Fibroblast of lung (primary cell): Measurements from ENCODE around the gene SHISA8. TPM values are rescaled to one million over a fixed set of nuclear protein-coding genes. Genes with fewer than 3 reads are reported as not detected.

Experiments used
- DNase-seq, 2 donors: peaks; one replicate each; pipeline versions ENCODE4 v3.0.0 to v3.0.0-alpha.2; 2010; ENCODE audit warnings: low read depth in 2 of 2
- H2AFZ ChIP-seq: 2 replicates; pipeline ENCODE4 v1.5.1; 2012; ENCODE audit warnings: low read length, control low read depth, inconsistent platforms
- H3K27ac ChIP-seq: 2 replicates; pipeline ENCODE4 v1.5.1; 2011; ENCODE audit warnings: low read length, control low read depth; ENCODE audit not compliant: insufficient read depth
- H3K27me3 ChIP-seq: 2 replicates; pipeline ENCODE4 v1.5.1; 2011; ENCODE audit warnings: mild to moderate bottlenecking, low read length; ENCODE audit not compliant: control insufficient read depth, insufficient read depth
- H3K36me3 ChIP-seq: 2 replicates; pipeline ENCODE4 v1.5.1; 2011; ENCODE audit warnings: low read length; ENCODE audit not compliant: control insufficient read depth, insufficient read depth
- H3K4me1 ChIP-seq: 2 replicates; pipeline ENCODE4 v1.5.1; 2011; ENCODE audit warnings: low read length; ENCODE audit not compliant: control insufficient read depth, insufficient read depth; ENCODE audit errors: extremely low read depth
- H3K4me2 ChIP-seq: 2 replicates; pipeline ENCODE4 v1.5.1; 2011; ENCODE audit warnings: low read length, control low read depth; ENCODE audit not compliant: insufficient read depth; ENCODE audit errors: extremely low read depth
- H3K4me3 ChIP-seq, 4 experiments: fragments of 200-600 bp in 1 of 4; sonication (generic) in 1 of 4; replicated peaks in 1 of 4; 2 replicates each; pipeline ENCODE4 v1.5.1; 2011 to 2016; ENCODE audit warnings: low read length in 4 of 4, low read depth in 3 of 4, mild to moderate bottlenecking in 3 of 4, control low read depth in 2 of 4, inconsistent platforms in 1 of 4, mixed read lengths in 1 of 4; ENCODE audit not compliant: insufficient read depth in 1 of 4; ENCODE audit errors: control extremely low read depth in 1 of 4
- H3K79me2 ChIP-seq: 2 replicates; pipeline ENCODE4 v1.5.1; 2012; ENCODE audit warnings: mild to moderate bottlenecking, low read length, inconsistent platforms; ENCODE audit not compliant: control insufficient read depth, insufficient read depth
- H3K9ac ChIP-seq: 2 replicates; pipeline ENCODE4 v1.5.1; 2011; ENCODE audit warnings: mild to moderate bottlenecking, low read length, control low read depth; ENCODE audit not compliant: insufficient read depth
- H3K9me3 ChIP-seq: 2 replicates; pipeline ENCODE4 v1.5.1; 2012; ENCODE audit warnings: low read depth, low read length; ENCODE audit not compliant: control insufficient read depth, insufficient read depth
- H4K20me1 ChIP-seq: 2 replicates; pipeline ENCODE4 v1.5.1; 2011; ENCODE audit warnings: low read length; ENCODE audit not compliant: control insufficient read depth, insufficient read depth; ENCODE audit errors: extremely low read depth
- EZH2 ChIP-seq: IDR thresholded peaks from 2 replicates; pipeline ENCODE4 v1.5.1; 2012; ENCODE audit warnings: low read length, control low read depth, mild to moderate bottlenecking; ENCODE audit errors: missing control alignments
- polyA plus RNA-seq, 2 donors: library from polyadenylated mRNA; depleted of rRNA in 1 of 2; stranded (reverse) in 1 of 2; unstranded in 1 of 2; fragments of >200 nt; gene quantifications; 2 replicates each; pipeline ENCODE4 v1.2.1, GENCODE V29; 2011 to 2012; ENCODE audit warnings: missing spikeins in 1 of 2
- total RNA-seq: library from RNA; depleted of rRNA; stranded (reverse); fragments of >200 nt; gene quantifications from 2 replicates; pipeline ENCODE4 v1.2.1, GENCODE V29; 2014
- TF ChIP-seq, protein P1 (sequence below), 2 donors: IDR thresholded peaks in 1 of 2; conservative IDR thresholded peaks in 1 of 2; 1 replicate in 1 of 2; 2 replicates in 1 of 2; pipeline ENCODE4 v1.5.1; 2011 to 2012; ENCODE audit warnings: low read length in 2 of 2, control low read depth in 1 of 2, inconsistent platforms in 1 of 2, low read depth in 1 of 2, mild to moderate bottlenecking in 1 of 2

Gene SHISA8
- total and polyA plus RNA-seq, 2 donors (not counting 1 experiment from before 2014, with no cell fraction given): not detected

DNA sequence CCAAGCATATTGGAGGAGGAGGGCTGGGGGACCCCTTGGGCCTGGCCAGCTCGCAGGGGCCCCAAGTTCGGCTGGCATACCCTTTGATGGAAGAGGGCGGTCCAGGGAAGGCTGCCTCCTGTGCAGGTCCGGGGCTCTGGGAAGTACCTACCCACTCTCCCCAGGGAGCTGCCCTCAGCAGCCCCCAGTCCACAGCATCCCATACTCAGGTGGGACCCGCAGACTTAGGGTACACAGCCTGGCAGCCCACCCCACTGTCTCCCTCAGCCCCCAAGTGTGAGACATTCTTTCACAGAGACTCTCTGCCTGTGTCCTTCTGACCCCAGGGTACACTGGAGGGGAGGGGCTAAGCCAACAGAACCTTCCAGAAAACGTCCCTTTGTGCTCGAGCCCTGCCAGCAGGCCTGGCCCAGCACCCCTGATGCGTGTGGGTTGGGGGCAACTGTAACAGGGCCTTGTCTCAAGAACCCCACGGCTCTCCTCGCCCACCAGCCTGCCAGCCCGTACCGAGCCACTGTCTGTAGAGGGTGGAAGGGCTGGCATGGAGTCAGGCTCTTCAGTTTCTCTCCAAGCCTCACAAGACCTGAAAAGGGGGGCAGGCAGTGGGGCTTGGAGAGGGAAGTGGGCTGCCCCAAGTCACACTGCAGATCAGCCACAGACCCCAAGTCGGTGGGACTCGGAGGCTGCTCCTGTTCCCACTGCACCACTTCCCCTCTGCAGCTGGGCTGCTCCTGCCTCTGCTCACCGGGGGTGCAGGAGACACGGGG, 18.7 kb upstream of the SHISA8 start:
- H4K20me1 ChIP-seq: no peaks in the 10 kb centered on the region
- no peak overlapping the region for H3K9ac ChIP-seq
- no peaks in the 10 kb centered on the region for H3K9me3 ChIP-seq
- no peak overlapping the region for H3K4me2 ChIP-seq
- H3K36me3 ChIP-seq: peaks cover 2% of the 10 kb centered on the region
- H3K27me3 ChIP-seq: no peaks in the 10 kb centered on the region
- H3K79me2 ChIP-seq: no peaks in the 10 kb centered on the region
- no peak for DNase-seq
- H3K4me1 ChIP-seq: no peaks in the 10 kb centered on the region
- no peak overlapping the region for H3K27ac ChIP-seq
- no peak overlapping the region for H2AFZ ChIP-seq
- no peak overlapping the region for H3K4me3 ChIP-seq
- TF ChIP-seq, protein P1, sequence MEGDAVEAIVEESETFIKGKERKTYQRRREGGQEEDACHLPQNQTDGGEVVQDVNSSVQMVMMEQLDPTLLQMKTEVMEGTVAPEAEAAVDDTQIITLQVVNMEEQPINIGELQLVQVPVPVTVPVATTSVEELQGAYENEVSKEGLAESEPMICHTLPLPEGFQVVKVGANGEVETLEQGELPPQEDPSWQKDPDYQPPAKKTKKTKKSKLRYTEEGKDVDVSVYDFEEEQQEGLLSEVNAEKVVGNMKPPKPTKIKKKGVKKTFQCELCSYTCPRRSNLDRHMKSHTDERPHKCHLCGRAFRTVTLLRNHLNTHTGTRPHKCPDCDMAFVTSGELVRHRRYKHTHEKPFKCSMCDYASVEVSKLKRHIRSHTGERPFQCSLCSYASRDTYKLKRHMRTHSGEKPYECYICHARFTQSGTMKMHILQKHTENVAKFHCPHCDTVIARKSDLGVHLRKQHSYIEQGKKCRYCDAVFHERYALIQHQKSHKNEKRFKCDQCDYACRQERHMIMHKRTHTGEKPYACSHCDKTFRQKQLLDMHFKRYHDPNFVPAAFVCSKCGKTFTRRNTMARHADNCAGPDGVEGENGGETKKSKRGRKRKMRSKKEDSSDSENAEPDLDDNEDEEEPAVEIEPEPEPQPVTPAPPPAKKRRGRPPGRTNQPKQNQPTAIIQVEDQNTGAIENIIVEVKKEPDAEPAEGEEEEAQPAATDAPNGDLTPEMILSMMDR (conservative IDR thresholded peaks at IDR 0.05 in 1 of 2, IDR thresholded peaks at IDR 0.05 in 1 of 2; ENCODE audit: low read depth in 1 of 2, low read length in 2 of 2): no peak
- TF ChIP-seq EZH2: no peak

DNA sequence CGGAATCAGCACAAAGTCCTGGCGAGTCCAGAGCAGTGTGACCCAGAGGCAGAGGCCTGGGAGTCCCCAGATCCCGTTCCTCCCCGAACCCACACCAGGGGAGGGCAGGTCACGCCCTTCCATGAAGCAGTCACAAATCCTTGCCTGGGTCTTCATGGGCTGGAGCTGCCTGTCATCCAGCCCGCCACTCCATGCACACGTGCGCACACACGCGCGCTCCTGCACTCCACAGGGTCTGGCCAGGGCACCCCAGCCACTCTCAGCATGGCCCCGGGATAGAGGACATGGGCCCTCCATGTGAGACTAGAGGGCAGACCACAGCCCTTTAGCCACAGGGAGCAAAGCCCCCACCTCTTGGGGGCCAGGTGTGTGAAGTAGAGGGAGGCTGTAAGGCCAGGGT, 17.5 kb upstream of the SHISA8 start:
- no peak overlapping the region for H2AFZ ChIP-seq
- H3K4me1 ChIP-seq: no peaks in the 10 kb centered on the region
- H3K27me3 ChIP-seq: no peaks in the 10 kb centered on the region
- no peaks in the 10 kb centered on the region for H4K20me1 ChIP-seq
- peaks cover 2% of the 10 kb centered on the region for H3K36me3 ChIP-seq
- H3K27ac ChIP-seq: no peak overlapping the region
- TF ChIP-seq, protein P1 (conservative IDR thresholded peaks at IDR 0.05 in 1 of 2, IDR thresholded peaks at IDR 0.05 in 1 of 2; ENCODE audit: low read depth in 1 of 2, low read length in 2 of 2): no peak
- no peak for TF ChIP-seq EZH2
- no peaks in the 10 kb centered on the region for H3K79me2 ChIP-seq
- no peak for DNase-seq
- no peak overlapping the region for H3K4me3 ChIP-seq
- H3K9me3 ChIP-seq: no peaks in the 10 kb centered on the region
- no peak overlapping the region for H3K4me2 ChIP-seq
- H3K9ac ChIP-seq: no peak overlapping the region

DNA sequence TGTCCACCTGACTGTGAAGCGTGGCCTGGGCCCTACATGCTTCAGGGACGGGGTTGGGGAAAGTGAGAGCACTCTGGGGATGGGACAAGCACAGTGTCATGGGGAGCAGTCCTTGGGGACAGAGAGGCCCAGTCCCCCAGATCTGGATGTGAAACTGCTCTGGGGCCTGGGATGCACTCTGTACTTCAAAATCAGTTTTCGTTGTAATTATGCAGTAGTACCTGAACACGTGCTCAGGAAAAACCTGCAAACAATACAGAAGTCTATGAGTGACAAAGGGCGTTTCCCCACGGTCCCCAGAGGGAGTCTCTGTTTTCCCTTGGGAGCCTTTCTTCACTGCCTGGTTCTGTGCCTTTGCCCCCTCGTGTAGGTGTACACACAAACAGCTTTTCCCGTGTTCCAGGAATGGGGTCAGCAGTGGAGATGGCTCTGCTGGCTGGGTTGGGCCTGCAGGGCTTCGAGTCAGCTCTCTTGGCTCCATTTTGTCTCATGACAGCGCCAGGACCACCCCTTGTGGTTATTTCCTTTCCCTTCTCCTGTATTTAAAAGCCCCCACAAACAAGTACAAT, 16.9 kb upstream of the SHISA8 start:
- Histone ChIP-seq H3K27ac (no peak overlapping the region), H3K27me3 (no peaks in the 10 kb centered on the region), H3K9me3 (no peaks in the 10 kb centered on the region), H3K4me1 (no peaks in the 10 kb centered on the region), H4K20me1 (no peaks in the 10 kb centered on the region), H3K4me2 (no peak overlapping the region), H3K36me3 (peaks cover 2% of the 10 kb centered on the region), H3K4me3 (no peak overlapping the region), H2AFZ (no peak overlapping the region), H3K9ac (no peak overlapping the region), H3K79me2 (no peaks in the 10 kb centered on the region)
- DNase-seq: no peak
- TF ChIP-seq, protein P1 (conservative IDR thresholded peaks at IDR 0.05 in 1 of 2, IDR thresholded peaks at IDR 0.05 in 1 of 2; ENCODE audit: low read depth in 1 of 2, low read length in 2 of 2): no peak
- TF ChIP-seq EZH2: no peak
